ENCODE measurements around the gene ANKRD63.

The ANKRD63 gene

GRCh38 chr15:40287505-40287904 lies 4.6 kb upstream of the ANKRD63 start:
- Histone ChIP-seq H3K4me3 (ENCODE audit: low read depth in 1 of 2, low read length in 1 of 2) (no peak overlapping the region), H3K27me3 (peaks cover 17% of the 10 kb centered on the region), H3K4me1 (ENCODE audit: control insufficient read depth in 1 of 2, insufficient read depth in 1 of 2, low read depth in 1 of 2, low read length in 1 of 2) (peaks cover 9 to 21% of the 10 kb centered on the region in 2 experiments), H3K9me3 (no peaks in the 10 kb centered on the region), H3K36me3 (peaks cover 78% of the 10 kb centered on the region), H3K27ac (no peak overlapping the region)
- no peak for TF ChIP-seq CTCF (IDR thresholded peaks at IDR 0.05)

GRCh38 chr15:40286794-40287193 lies 3.9 kb upstream of the ANKRD63 start:
- Histone ChIP-seq H3K36me3 (peaks cover 71% of the 10 kb centered on the region), H3K27ac (peak overlapping the region; percentile 8), H3K4me1 (ENCODE audit: control insufficient read depth in 1 of 2, insufficient read depth in 1 of 2, low read depth in 1 of 2, low read length in 1 of 2) (peaks cover 9 to 28% of the 10 kb centered on the region in 2 experiments), H3K27me3 (peaks cover 17% of the 10 kb centered on the region), H3K4me3 (ENCODE audit: low read depth in 1 of 2, low read length in 1 of 2) (no peak overlapping the region), H3K9me3 (no peaks in the 10 kb centered on the region)
- no peak for TF ChIP-seq CTCF (IDR thresholded peaks at IDR 0.05)

- H3K4me1 ChIP-seq (ENCODE audit: control insufficient read depth in 1 of 2, insufficient read depth in 1 of 2, low read depth in 1 of 2, low read length in 1 of 2): peaks cover 16 to 32% of the 10 kb centered on the region in 2 experiments
- H3K36me3 ChIP-seq: peaks cover 64% of the 10 kb centered on the region
- H3K9me3 ChIP-seq: no peaks in the 10 kb centered on the region
- peaks cover 24% of the 10 kb centered on the region for H3K27me3 ChIP-seq
- H3K4me3 ChIP-seq (ENCODE audit: low read depth in 1 of 2, low read length in 1 of 2): no peak overlapping the region
- TF ChIP-seq CTCF (IDR thresholded peaks at IDR 0.05): no peak
- peak overlapping the region; percentile 59 for H3K27ac ChIP-seq
Observed at GRCh38 chr15:40286061-40286532, 3.2 kb upstream of the ANKRD63 start.

- H3K27me3 ChIP-seq: peaks cover 29% of the 10 kb centered on the region
Observed at GRCh38 chr15:40285554-40286011, 2.7 kb upstream of the ANKRD63 start.

GRCh38 chr15:40285151-40285550 lies 2.3 kb upstream of the ANKRD63 start:
- Histone ChIP-seq H3K27ac (peak overlapping the region; percentile 59), H3K27me3 (peaks cover 33% of the 10 kb centered on the region), H3K9me3 (no peaks in the 10 kb centered on the region), H3K4me3 (ENCODE audit: low read depth in 1 of 2, low read length in 1 of 2) (no peak overlapping the region), H3K4me1 (ENCODE audit: control insufficient read depth in 1 of 2, insufficient read depth in 1 of 2, low read depth in 1 of 2, low read length in 1 of 2) (peaks cover 17 to 32% of the 10 kb centered on the region in 2 experiments), H3K36me3 (peaks cover 54% of the 10 kb centered on the region)
- no peak for TF ChIP-seq CTCF (IDR thresholded peaks at IDR 0.05)

More at GRCh38 chr15:40285554-40286011, 2.7 kb upstream of the ANKRD63 start:
- H3K27ac ChIP-seq: peak overlapping the region; percentile 59
- H3K4me1 ChIP-seq (ENCODE audit: control insufficient read depth in 1 of 2, insufficient read depth in 1 of 2, low read depth in 1 of 2, low read length in 1 of 2): peaks cover 17 to 32% of the 10 kb centered on the region in 2 experiments
- TF ChIP-seq CTCF (IDR thresholded peaks at IDR 0.05): no peak
- peaks cover 58% of the 10 kb centered on the region for H3K36me3 ChIP-seq
- no peaks in the 10 kb centered on the region for H3K9me3 ChIP-seq
- H3K4me3 ChIP-seq (ENCODE audit: low read depth in 1 of 2, low read length in 1 of 2): no peak overlapping the region

All from neutrophil (primary cell).